ENCODE data around the gene LYPD5.
"Not testable (repeated sequence)": the region's sequence is repeated elsewhere in the genome, so short reads cannot be mapped to it uniquely, and the experiment has no call there.

Gene LYPD5

GRCh38 chr19:43802216-43802951 is at the start of gene LYPD5:
LYPD5 (minus strand) TSS chr19:43802447; CDS start chr19:43802380, 67 bp downstream.
- no peak for DNase-seq

DNA sequence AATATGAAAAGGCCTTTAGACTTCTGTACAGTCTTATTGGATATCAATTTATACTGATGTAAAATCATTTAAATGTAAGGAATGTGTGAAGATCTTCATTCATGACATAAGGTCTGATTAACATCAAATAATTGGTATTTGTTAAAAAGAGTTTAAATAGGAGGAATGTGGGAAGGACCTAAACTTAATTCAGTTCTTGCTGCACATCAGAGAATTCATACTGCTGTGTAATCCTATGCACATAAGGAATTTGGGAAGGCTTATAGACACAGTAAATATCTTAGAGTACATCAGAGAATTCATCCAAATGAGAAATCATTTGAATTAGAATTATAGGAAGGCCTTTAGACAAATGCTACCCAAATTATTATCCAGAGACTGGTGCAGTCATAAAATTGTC is 46.6 kb upstream of the LYPD5 start:
- no peak for DNase-seq

GRCh38 chr19:43847884-43848283 is 45.6 kb upstream of the LYPD5 start:
- DNase-seq = no peak

DNA sequence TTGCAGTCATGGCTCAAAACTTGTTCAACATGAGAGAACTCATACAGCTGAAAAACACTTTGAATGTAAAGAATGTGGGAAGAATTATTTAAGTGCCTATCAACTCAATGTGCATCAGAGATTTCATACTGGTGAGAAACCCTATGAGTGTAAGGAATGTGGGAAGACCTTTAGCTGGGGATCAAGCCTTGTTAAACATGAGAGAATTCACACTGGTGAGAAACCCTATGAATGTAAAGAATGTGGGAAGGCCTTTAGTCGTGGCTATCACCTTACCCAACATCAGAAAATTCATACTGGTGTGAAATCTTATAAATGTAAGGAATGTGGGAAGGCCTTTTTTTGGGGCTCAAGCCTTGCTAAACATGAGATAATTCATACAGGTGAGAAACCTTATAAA is 45.0 kb upstream of the LYPD5 start:
- DNase-seq = no peak

- no peak for DNase-seq
These were observed 39.8 kb upstream of the LYPD5 start for GRCh38 chr19:43842007-43842406.

GRCh38 chr19:43839139-43839538 is 36.9 kb upstream of the LYPD5 start:
- DNase-seq = no peak

DNA sequence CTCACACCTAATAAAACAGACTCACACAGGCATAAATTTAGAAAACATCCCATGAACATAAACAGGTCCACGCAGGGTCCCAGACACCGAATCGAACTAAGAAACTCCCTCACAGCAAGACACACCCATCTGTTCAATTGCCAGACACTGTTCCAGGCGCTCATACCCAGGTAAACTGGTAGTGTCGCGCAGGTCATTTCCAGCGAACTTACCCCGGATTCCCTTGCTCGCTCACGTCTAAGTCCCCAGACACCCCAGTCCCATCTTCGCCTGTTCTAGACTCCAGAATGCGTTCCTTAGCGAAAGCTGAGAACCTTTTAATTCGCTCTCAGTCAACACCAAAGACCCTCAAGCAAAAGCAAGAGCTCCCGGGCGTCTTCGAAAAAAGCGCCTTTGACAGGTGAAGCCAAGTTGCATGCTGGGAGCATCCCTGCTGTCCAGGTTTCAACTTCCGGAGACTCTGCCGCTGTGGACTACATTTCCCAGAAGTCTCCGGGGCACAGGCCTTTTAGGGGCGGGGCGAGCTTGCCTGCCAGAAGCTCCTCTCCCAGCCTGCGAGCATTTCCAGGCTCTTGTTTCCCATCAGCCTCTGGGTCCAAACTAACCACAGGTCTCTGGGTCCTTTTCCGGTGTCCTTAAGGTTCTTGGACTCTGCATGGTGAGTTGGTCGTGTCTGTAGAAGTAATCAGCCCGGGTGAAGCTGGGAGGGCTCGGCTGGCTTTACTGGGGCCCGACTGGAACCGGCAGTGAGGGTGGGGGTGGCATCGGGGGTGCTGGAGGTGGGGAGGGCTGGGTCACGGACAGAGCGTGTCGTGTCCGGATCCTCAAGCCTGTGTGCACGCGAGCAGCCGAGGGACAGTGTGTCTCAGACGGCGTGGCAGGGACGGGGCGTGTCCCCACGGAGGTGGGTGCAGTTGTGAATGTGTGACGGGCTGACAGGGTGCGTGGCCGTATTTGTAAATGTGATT is 24.8 kb upstream of the LYPD5 start, which contains the start of gene ZNF283:
Gene ZNF283 (plus strand): TSS at position 535 of the 968 bp plus-strand sequence. CDS start 6,184 bp downstream, outside the sequence.
- peak; percentile 79 for DNase-seq

DNA sequence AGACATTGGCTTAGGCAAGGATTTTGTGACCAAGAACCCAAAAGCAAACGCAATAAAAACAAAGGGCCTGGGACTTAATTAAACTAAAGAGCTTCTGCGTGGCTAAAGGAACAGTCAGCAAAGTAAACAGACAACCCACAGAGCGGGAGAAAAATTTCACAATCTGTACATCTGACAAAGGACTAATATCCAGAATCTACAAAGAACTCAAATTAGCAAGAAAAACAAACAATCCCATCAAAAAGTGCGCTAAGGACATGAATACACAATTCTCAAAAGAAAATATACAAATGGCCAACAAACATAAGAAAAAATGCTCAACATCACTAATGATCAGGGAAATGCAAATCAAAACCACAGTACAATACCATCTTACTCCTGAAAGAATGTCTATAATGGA is 22.3 kb upstream of the LYPD5 start:
- not testable (repeated sequence) for DNase-seq

DNA sequence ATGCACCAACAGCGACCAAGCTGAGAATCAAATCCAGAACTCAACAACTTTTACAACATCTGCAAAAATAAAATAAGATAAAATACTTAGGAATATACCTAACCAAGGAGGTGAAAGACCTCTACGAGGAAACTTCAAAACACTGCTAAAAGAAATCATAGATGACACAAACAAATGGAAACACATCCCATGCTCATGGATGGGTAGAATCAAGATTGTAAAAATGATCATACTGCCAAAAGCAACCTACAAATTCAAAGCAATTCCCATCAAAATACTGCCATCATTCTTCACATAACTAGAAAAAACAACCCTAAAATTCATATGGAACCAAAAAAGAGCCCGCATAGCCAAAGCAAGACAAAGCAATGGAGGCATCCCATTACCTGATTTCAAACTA is 21.6 kb upstream of the LYPD5 start:
- DNase-seq = not testable (repeated sequence)

DNA sequence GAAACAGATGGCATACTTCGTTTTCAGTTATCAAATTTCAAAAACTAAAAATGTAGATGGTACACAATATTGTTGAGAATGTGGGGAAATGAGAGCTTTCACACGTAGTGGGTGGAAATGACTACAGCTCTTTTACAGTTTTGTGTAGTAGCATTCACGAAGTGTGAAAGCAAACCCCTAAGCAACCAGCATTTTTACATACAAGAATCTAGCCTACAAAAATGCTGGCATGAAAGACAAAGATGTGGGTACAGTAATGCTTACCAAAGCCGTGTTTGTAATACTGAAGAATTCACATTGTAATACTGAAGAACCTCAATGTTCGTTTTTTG is 18.6 kb upstream of the LYPD5 start:
- DNase-seq = no peak

GRCh38 chr19:43820098-43820883 is 18.0 kb upstream of the LYPD5 start:
- peak; percentile 24 for DNase-seq

GRCh38 chr19:43818500-43818899 is 16.3 kb upstream of the LYPD5 start:
- DNase-seq = no peak

GRCh38 chr19:43817454-43817853 is 15.2 kb upstream of the LYPD5 start:
- not testable (repeated sequence) for DNase-seq

- no peak for DNase-seq
These were observed 12.6 kb upstream of the LYPD5 start for GRCh38 chr19:43814663-43815352.

GRCh38 chr19:43812688-43813087 is 10.4 kb upstream of the LYPD5 start:
- DNase-seq = no peak

- no peak for DNase-seq
These were observed 10.0 kb upstream of the LYPD5 start for GRCh38 chr19:43812259-43812658.

- DNase-seq = no peak
These were observed 9.6 kb upstream of the LYPD5 start for GRCh38 chr19:43811837-43812236.

GRCh38 chr19:43809762-43810696 is 7.8 kb upstream of the LYPD5 start:
- no peak for DNase-seq

GRCh38 chr19:43807651-43808050 is 5.4 kb upstream of the LYPD5 start:
- DNase-seq = no peak

DNA sequence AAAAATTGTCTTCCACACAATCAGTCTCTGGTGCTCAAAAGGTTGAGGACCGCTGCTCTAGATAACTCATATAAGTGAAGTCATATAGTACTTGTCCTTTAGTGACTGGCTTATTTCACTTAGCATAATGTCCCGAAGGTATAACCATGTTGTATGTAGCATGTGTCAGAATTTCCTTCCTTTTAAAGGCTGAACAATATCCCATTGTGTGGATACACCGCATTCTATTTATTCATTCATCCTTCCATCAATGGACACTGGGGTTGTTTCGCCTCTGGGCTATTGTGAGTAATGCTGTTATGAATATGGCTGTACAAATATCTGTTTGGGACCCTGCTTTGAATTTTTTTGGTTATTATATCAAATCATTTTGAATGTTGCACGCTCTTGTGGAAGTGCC is 4.6 kb upstream of the LYPD5 start:
- no peak for DNase-seq

GRCh38 chr19:43806401-43806800 is 4.2 kb upstream of the LYPD5 start:
- DNase-seq = not testable (repeated sequence)

All from stimulated activated naive CD4-positive, alpha-beta T cell treated with Interleukin-2 at 50 U/mL for 16 hours (primary cell).